Fibroblast of lung (primary cell): ENCODE measurements around the gene ADGRD1. TPM values are rescaled to one million over a fixed set of nuclear protein-coding genes. Genes with fewer than 3 reads are reported as not detected.

Experiments
- DNase-seq, 2 donors: peaks; one replicate each; pipeline versions ENCODE4 v3.0.0 to v3.0.0-alpha.2; 2010; ENCODE audit warnings: low read depth in 2 of 2
- H2AFZ ChIP-seq: 2 replicates; pipeline ENCODE4 v1.5.1; 2012; ENCODE audit warnings: low read length, control low read depth, inconsistent platforms
- H3K27ac ChIP-seq: 2 replicates; pipeline ENCODE4 v1.5.1; 2011; ENCODE audit warnings: low read length, control low read depth; ENCODE audit not compliant: insufficient read depth
- H3K27me3 ChIP-seq: 2 replicates; pipeline ENCODE4 v1.5.1; 2011; ENCODE audit warnings: mild to moderate bottlenecking, low read length; ENCODE audit not compliant: control insufficient read depth, insufficient read depth
- H3K36me3 ChIP-seq: 2 replicates; pipeline ENCODE4 v1.5.1; 2011; ENCODE audit warnings: low read length; ENCODE audit not compliant: control insufficient read depth, insufficient read depth
- H3K4me1 ChIP-seq: 2 replicates; pipeline ENCODE4 v1.5.1; 2011; ENCODE audit warnings: low read length; ENCODE audit not compliant: control insufficient read depth, insufficient read depth; ENCODE audit errors: extremely low read depth
- H3K4me2 ChIP-seq: 2 replicates; pipeline ENCODE4 v1.5.1; 2011; ENCODE audit warnings: low read length, control low read depth; ENCODE audit not compliant: insufficient read depth; ENCODE audit errors: extremely low read depth
- H3K4me3 ChIP-seq, 4 experiments: fragments of 200-600 bp in 1 of 4; sonication (generic) in 1 of 4; replicated peaks in 1 of 4; 2 replicates each; pipeline ENCODE4 v1.5.1; 2011 to 2016; ENCODE audit warnings: low read length in 4 of 4, low read depth in 3 of 4, mild to moderate bottlenecking in 3 of 4, control low read depth in 2 of 4, inconsistent platforms in 1 of 4, mixed read lengths in 1 of 4; ENCODE audit not compliant: insufficient read depth in 1 of 4; ENCODE audit errors: control extremely low read depth in 1 of 4
- H3K79me2 ChIP-seq: 2 replicates; pipeline ENCODE4 v1.5.1; 2012; ENCODE audit warnings: mild to moderate bottlenecking, low read length, inconsistent platforms; ENCODE audit not compliant: control insufficient read depth, insufficient read depth
- H3K9ac ChIP-seq: 2 replicates; pipeline ENCODE4 v1.5.1; 2011; ENCODE audit warnings: mild to moderate bottlenecking, low read length, control low read depth; ENCODE audit not compliant: insufficient read depth
- H3K9me3 ChIP-seq: 2 replicates; pipeline ENCODE4 v1.5.1; 2012; ENCODE audit warnings: low read depth, low read length; ENCODE audit not compliant: control insufficient read depth, insufficient read depth
- H4K20me1 ChIP-seq: 2 replicates; pipeline ENCODE4 v1.5.1; 2011; ENCODE audit warnings: low read length; ENCODE audit not compliant: control insufficient read depth, insufficient read depth; ENCODE audit errors: extremely low read depth
- CTCF ChIP-seq, 2 donors: IDR thresholded peaks in 1 of 2; conservative IDR thresholded peaks in 1 of 2; 1 replicate in 1 of 2; 2 replicates in 1 of 2; pipeline ENCODE4 v1.5.1; 2011 to 2012; ENCODE audit warnings: low read length in 2 of 2, control low read depth in 1 of 2, inconsistent platforms in 1 of 2, low read depth in 1 of 2, mild to moderate bottlenecking in 1 of 2
- EZH2 ChIP-seq: IDR thresholded peaks from 2 replicates; pipeline ENCODE4 v1.5.1; 2012; ENCODE audit warnings: low read length, control low read depth, mild to moderate bottlenecking; ENCODE audit errors: missing control alignments
- polyA plus RNA-seq, 2 donors: library from polyadenylated mRNA; depleted of rRNA in 1 of 2; stranded (reverse) in 1 of 2; unstranded in 1 of 2; fragments of >200 nt; gene quantifications; 2 replicates each; pipeline ENCODE4 v1.2.1, GENCODE V29; 2011 to 2012; ENCODE audit warnings: missing spikeins in 1 of 2
- total RNA-seq: library from RNA; depleted of rRNA; stranded (reverse); fragments of >200 nt; gene quantifications from 2 replicates; pipeline ENCODE4 v1.2.1, GENCODE V29; 2014

Gene ADGRD1
- total and polyA plus RNA-seq, 2 donors (not counting 1 experiment from before 2014, with no cell fraction given) = 7.3 to 11.6 TPM

GRCh38 chr12:131055596-131056233, 102.0 kb downstream of the ADGRD1 start:
- DNase-seq = no peak
- H3K9me3 ChIP-seq = no peaks in the 10 kb centered on the region
- no peaks in the 10 kb centered on the region for H3K4me1 ChIP-seq
- no peak overlapping the region for H2AFZ ChIP-seq
- no peak for TF ChIP-seq EZH2
- TF ChIP-seq CTCF (conservative IDR thresholded peaks at IDR 0.05 in 1 of 2, IDR thresholded peaks at IDR 0.05 in 1 of 2; ENCODE audit: low read depth in 1 of 2, low read length in 2 of 2) = no peak
- H3K4me3 ChIP-seq = no peak overlapping the region
- no peaks in the 10 kb centered on the region for H3K36me3 ChIP-seq
- H3K27me3 ChIP-seq = no peaks in the 10 kb centered on the region
- no peak overlapping the region for H3K9ac ChIP-seq
- no peak overlapping the region for H3K27ac ChIP-seq
- no peak overlapping the region for H3K4me2 ChIP-seq
- H4K20me1 ChIP-seq = no peaks in the 10 kb centered on the region
- H3K79me2 ChIP-seq = no peaks in the 10 kb centered on the region

GRCh38 chr12:131056626-131057025, 102.9 kb downstream of the ADGRD1 start:
- H3K9ac ChIP-seq = no peak overlapping the region
- H3K27me3 ChIP-seq = no peaks in the 10 kb centered on the region
- no peak overlapping the region for H2AFZ ChIP-seq
- no peak overlapping the region for H3K27ac ChIP-seq
- no peaks in the 10 kb centered on the region for H3K79me2 ChIP-seq
- no peak overlapping the region for H3K4me3 ChIP-seq
- H3K4me1 ChIP-seq = no peaks in the 10 kb centered on the region
- DNase-seq = no peak
- TF ChIP-seq EZH2 = no peak
- no peak for TF ChIP-seq CTCF (conservative IDR thresholded peaks at IDR 0.05 in 1 of 2, IDR thresholded peaks at IDR 0.05 in 1 of 2; ENCODE audit: low read depth in 1 of 2, low read length in 2 of 2)
- H3K9me3 ChIP-seq = no peaks in the 10 kb centered on the region
- no peaks in the 10 kb centered on the region for H3K36me3 ChIP-seq
- H3K4me2 ChIP-seq = no peak overlapping the region
- no peaks in the 10 kb centered on the region for H4K20me1 ChIP-seq

- Histone ChIP-seq H3K4me2 (no peak overlapping the region), H3K9ac (no peak overlapping the region), H3K9me3 (no peaks in the 10 kb centered on the region), H4K20me1 (no peaks in the 10 kb centered on the region), H3K4me1 (no peaks in the 10 kb centered on the region), H3K36me3 (no peaks in the 10 kb centered on the region), H3K27ac (no peak overlapping the region), H2AFZ (no peak overlapping the region), H3K27me3 (no peaks in the 10 kb centered on the region), H3K79me2 (no peaks in the 10 kb centered on the region), H3K4me3 (no peak overlapping the region)
- TF ChIP-seq CTCF (conservative IDR thresholded peaks at IDR 0.05 in 1 of 2, IDR thresholded peaks at IDR 0.05 in 1 of 2; ENCODE audit: low read depth in 1 of 2, low read length in 2 of 2) (no peak), EZH2 (no peak)
- DNase-seq = no peak
These were observed 103.6 kb downstream of the ADGRD1 start for GRCh38 chr12:131057211-131057721.
